ENCODE data around the gene HELZ2.

Gene HELZ2

GRCh38 chr20:63533388-63533787 lies 40.7 kb downstream of the HELZ2 start:
- DNase-seq, result no peak
- no peaks in the 10 kb centered on the region for H3K27me3 ChIP-seq (ENCODE audit: insufficient read depth, low read depth, severe bottlenecking)
- no peak for TF ChIP-seq CTCF (IDR thresholded peaks at IDR 0.05; ENCODE audit: low read depth, low read length)

GRCh38 chr20:63532449-63532971 lies 41.5 kb downstream of the HELZ2 start:
- Histone ChIP-seq H3K9me3 (ENCODE audit: severe bottlenecking) (no peaks in the 10 kb centered on the region), H3K27me3 (ENCODE audit: insufficient read depth, low read depth, severe bottlenecking) (no peaks in the 10 kb centered on the region), H3K27ac (no peak overlapping the region), H3K4me3 (ENCODE audit: low read depth, low read length) (no peak overlapping the region), H3K36me3 (no peaks in the 10 kb centered on the region)
- no peak for DNase-seq
- TF ChIP-seq CTCF (IDR thresholded peaks at IDR 0.05; ENCODE audit: low read depth, low read length), result no peak

More at GRCh38 chr20:63533388-63533787, 40.7 kb downstream of the HELZ2 start:
- no peaks in the 10 kb centered on the region for H3K36me3 ChIP-seq
- H3K9me3 ChIP-seq (ENCODE audit: severe bottlenecking), result no peaks in the 10 kb centered on the region
- H3K27ac ChIP-seq, result no peak overlapping the region; the same call in 1 of the 2 replicates
- H3K4me3 ChIP-seq (ENCODE audit: low read depth, low read length), result no peak overlapping the region

- Histone ChIP-seq H3K36me3 (no peaks in the 10 kb centered on the region), H3K27ac (no peak overlapping the region), H3K9me3 (ENCODE audit: severe bottlenecking) (no peaks in the 10 kb centered on the region), H3K4me3 (ENCODE audit: low read depth, low read length) (no peak overlapping the region), H3K27me3 (ENCODE audit: insufficient read depth, low read depth, severe bottlenecking) (no peaks in the 10 kb centered on the region)
- TF ChIP-seq CTCF (IDR thresholded peaks at IDR 0.05; ENCODE audit: low read depth, low read length), result no peak
- no peak for DNase-seq
These were observed 42.2 kb downstream of the HELZ2 start for GRCh38 chr20:63531686-63532448.

- Histone ChIP-seq H3K36me3 (no peaks in the 10 kb centered on the region), H3K9me3 (ENCODE audit: severe bottlenecking) (no peaks in the 10 kb centered on the region), H3K27ac (no peak overlapping the region), H3K27me3 (ENCODE audit: insufficient read depth, low read depth, severe bottlenecking) (no peaks in the 10 kb centered on the region), H3K4me3 (ENCODE audit: low read depth, low read length) (no peak overlapping the region)
- no peak for DNase-seq
- no peak for TF ChIP-seq CTCF (IDR thresholded peaks at IDR 0.05; ENCODE audit: low read depth, low read length)
These were observed 43.3 kb downstream of the HELZ2 start for GRCh38 chr20:63530788-63531160.

GRCh38 chr20:63529861-63530787 lies 43.9 kb downstream of the HELZ2 start:
- Histone ChIP-seq H3K9me3 (ENCODE audit: severe bottlenecking) (no peaks in the 10 kb centered on the region), H3K36me3 (no peaks in the 10 kb centered on the region), H3K27me3 (ENCODE audit: insufficient read depth, low read depth, severe bottlenecking) (no peaks in the 10 kb centered on the region), H3K27ac (no peak overlapping the region), H3K4me3 (ENCODE audit: low read depth, low read length) (no peak overlapping the region)
- TF ChIP-seq CTCF (IDR thresholded peaks at IDR 0.05; ENCODE audit: low read depth, low read length), result no peak
- DNase-seq, result no peak
